ENCODE measurements around the gene DIS3L2. TPM values are rescaled to one million over a fixed set of nuclear protein-coding genes. Genes with fewer than 3 reads are reported as not detected.

DIS3L2 gene
- total and polyA plus RNA-seq, 2 of the 8 experiments (the other 6 are each of a cell fraction or from before 2014, with no cell fraction given) = 11.5 to 21.6 TPM

GRCh38 chr2:232292395-232293154 lies 331.1 kb downstream of the DIS3L2 start:
- WGBS, 2 experiments (ENCODE audit: extremely low coverage in 1 of 2, insufficient coverage in 1 of 2, insufficient read length in 1 of 2, insufficient replicate concordance in 2 of 2, low coverage in 1 of 2, low lambda C conversion rate in 2 of 2, missing lambda C conversion rate in 1 of 2) = 65% methylated on average over 9 of the region's 9 CpGs; no CpG with 5 or more reads in 1 of the 2 experiments
- TF ChIP-seq SAP30 (IDR thresholded peaks at IDR 0.05; ENCODE audit: insufficient read depth, insufficient replicate concordance, low read length) = no peak
- peak; percentile 72 to 95 (median 77) for TF ChIP-seq CTCF (IDR thresholded peaks at IDR 0.05; ENCODE audit: control extremely low read depth in 1 of 3, insufficient read depth in 1 of 3, low read depth in 1 of 3, low read length in 3 of 3)
- TF ChIP-seq TAF7 (optimal IDR thresholded peaks at IDR 0.05; ENCODE audit: borderline replicate concordance, low read depth, low read length) = no peak
- no peak for TF ChIP-seq ASH2L (IDR thresholded peaks at IDR 0.05; ENCODE audit: low read length)
- no peak for TF ChIP-seq GTF2F1 (IDR thresholded peaks at IDR 0.05; ENCODE audit: borderline replicate concordance, low read depth, low read length)
- 0 out of 2 replicates have a peak, but pooled peaks have one; percentile 7 for TF ChIP-seq JUN (IDR thresholded peaks at IDR 0.05; ENCODE audit: low read depth, low read length)
- 0 out of 2 replicates have a peak, but pooled peaks have one; percentile 22 for TF ChIP-seq TBP (IDR thresholded peaks at IDR 0.05; ENCODE audit: low read depth, low read length)
- no peak for TF ChIP-seq MAFK (IDR thresholded peaks at IDR 0.05; ENCODE audit: low read depth, low read length)

More at GRCh38 chr2:232292395-232293154, 331.1 kb downstream of the DIS3L2 start:
- H3K23me2 ChIP-seq (ENCODE audit: low read depth, low read length) = no peaks in the 10 kb centered on the region; the same call in 1 of the 2 replicates
- ChIA-PET CTCF (ENCODE audit: partially characterized antibody) (interaction anchor here (0.5 to 5.9 kb wide), 49 partner anchors 9 to 496 kb away, joined by 3 to 65 read pairs (median 6); partner anchors contain the start of gene NPPC), POLR2A (ENCODE audit: partially characterized antibody) (no interaction called here)
- H3K36me3 ChIP-seq (ENCODE audit: control insufficient read depth in 2 of 4, insufficient read depth in 4 of 4, low read length in 3 of 4) = no peaks in the 10 kb centered on the region
- H4K8ac ChIP-seq (ENCODE audit: extremely low read depth, insufficient read depth, low read length) = no peak overlapping the region; the same call in 1 of the 2 replicates
- DNase-seq (ENCODE audit: low read depth in 1 of 2, low spot score in 2 of 2) (peak; percentile 46 to 89), FAIRE-seq (peak; percentile 93)
- H3K9me3 ChIP-seq (ENCODE audit: insufficient read depth in 2 of 2, low read depth in 1 of 2, low read length in 1 of 2) = no peaks in the 10 kb centered on the region
- peaks cover 2 to 5% (median 3%) of the 10 kb centered on the region in 4 experiments; a peak in 5 of 7 replicates for H3K4me1 ChIP-seq (replicated peaks in 1 of 4; ENCODE audit: control insufficient read depth in 3 of 4, insufficient read depth in 4 of 4, low read length in 3 of 4)
- H3K27me3 ChIP-seq (replicated peaks in 1 of 4; ENCODE audit: control insufficient read depth in 3 of 4, extremely low read depth in 1 of 4, insufficient read depth in 3 of 4, low read length in 3 of 4) = no peaks in the 10 kb centered on the region
- H3K18ac ChIP-seq (ENCODE audit: extremely low read depth, low read length) = no peak overlapping the region
- H4K91ac ChIP-seq (replicated peaks; ENCODE audit: insufficient read length, low read length) = peak overlapping the region; percentile 54
- no peak overlapping the region for H2BK120ac ChIP-seq (replicated peaks; ENCODE audit: low read depth, low read length)
- no peaks in the 10 kb centered on the region for H4K20me1 ChIP-seq (replicated peaks in 1 of 2; ENCODE audit: control insufficient read depth in 1 of 2, insufficient read depth in 2 of 2, low read length in 2 of 2)
- no peak overlapping the region for H3K27ac ChIP-seq (ENCODE audit: low read depth, low read length)
- peak overlapping the region; percentile 76; the same call in 1 of the 2 replicates for H2AK5ac ChIP-seq (ENCODE audit: low read depth, low read length)
- H3K4me3 ChIP-seq (ENCODE audit: extremely low read depth in 1 of 4, insufficient read depth in 2 of 4, low read depth in 3 of 4, low read length in 4 of 4) = no peak overlapping the region
- H3K14ac ChIP-seq (ENCODE audit: insufficient read length) = no peak overlapping the region
- 0 out of 2 replicates have a peak overlapping the region, but pooled peaks have one; percentile 15 for H2BK5ac ChIP-seq (ENCODE audit: low read depth, low read length)
- no peak overlapping the region for H3K4ac ChIP-seq (replicated peaks; ENCODE audit: insufficient read length, low read depth, low read length)
- H4K5ac ChIP-seq (ENCODE audit: insufficient read length, low read depth, low read length) = no peak overlapping the region
- no peak overlapping the region for H3K9ac ChIP-seq (replicated peaks in 1 of 4; ENCODE audit: extremely low read depth in 1 of 4, low read depth in 3 of 4, low read length in 3 of 4)
- no peak overlapping the region for H3K23ac ChIP-seq (ENCODE audit: insufficient read length)
- H3K4me2 ChIP-seq (ENCODE audit: insufficient read depth in 1 of 2, low read depth in 2 of 2, low read length in 2 of 2) = peak overlapping the region in 1 of 2 experiments; percentile 15; a peak in 1 of 4 replicates
- H3K79me2 ChIP-seq (ENCODE audit: control insufficient read depth in 1 of 2, insufficient read depth in 2 of 2, low read length in 2 of 2) = no peaks in the 10 kb centered on the region
- no peaks in the 10 kb centered on the region; the same call in 1 of the 2 replicates for H3K79me1 ChIP-seq (ENCODE audit: low read depth, low read length)
- no peak overlapping the region for H2BK20ac ChIP-seq (ENCODE audit: low read length)
- H2AFZ ChIP-seq (ENCODE audit: low read length) = no peak overlapping the region
- H2BK12ac ChIP-seq (ENCODE audit: low read depth, low read length) = no peak overlapping the region
- peak overlapping the region; percentile 9; the same call in 1 of the 2 replicates for H2BK15ac ChIP-seq (ENCODE audit: low read length)
- H3K56ac ChIP-seq (replicated peaks; ENCODE audit: insufficient read length, low read depth, low read length) = no peak overlapping the region

All from H1 (cell line).